ENCODE data around the gene FAM229B. TPM values are rescaled to one million over a fixed set of nuclear protein-coding genes. Genes with fewer than 3 reads are reported as not detected.
"Not testable (repeated sequence)": the region's sequence is repeated elsewhere in the genome, so short reads cannot be mapped to it uniquely, and the experiment has no call there.

Gene FAM229B
- total RNA-seq, 2 donors from 2014 or later: 0.49 to 3.3 TPM

GRCh38 chr6:112058243-112059032, 29.0 kb upstream of the FAM229B start:
- intact Hi-C loops (cut with DNase I, micrococcal nuclease): no loop called here
- ATAC-seq (no peak), DNase-seq (no peak)

GRCh38 chr6:112061605-112062004, 25.8 kb upstream of the FAM229B start:
- ATAC-seq (no peak), DNase-seq (no peak)
- intact Hi-C loops (cut with DNase I, micrococcal nuclease): no loop called here

DNA sequence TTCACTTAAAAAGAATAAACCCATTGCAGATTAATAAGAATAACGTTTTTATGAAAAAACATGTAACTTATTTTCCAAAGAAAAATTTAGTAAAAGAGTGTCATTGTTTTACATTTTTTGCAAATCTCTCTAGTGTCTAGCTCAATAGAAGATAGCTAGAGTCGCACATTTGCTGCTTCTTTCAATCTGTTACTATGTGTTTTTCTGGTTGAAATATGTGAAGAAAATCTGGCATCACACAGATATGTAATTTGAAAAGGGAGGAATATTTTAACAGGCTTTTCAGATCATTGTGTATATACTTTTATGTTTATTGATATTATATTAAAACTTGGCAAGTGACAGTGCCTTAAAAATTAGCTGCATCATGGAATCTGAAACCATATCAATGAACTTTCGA, 24.4 kb upstream of the FAM229B start:
- DNase-seq (no peak), ATAC-seq (no peak)
- intact Hi-C loops (cut with DNase I, micrococcal nuclease): no loop called here

DNA sequence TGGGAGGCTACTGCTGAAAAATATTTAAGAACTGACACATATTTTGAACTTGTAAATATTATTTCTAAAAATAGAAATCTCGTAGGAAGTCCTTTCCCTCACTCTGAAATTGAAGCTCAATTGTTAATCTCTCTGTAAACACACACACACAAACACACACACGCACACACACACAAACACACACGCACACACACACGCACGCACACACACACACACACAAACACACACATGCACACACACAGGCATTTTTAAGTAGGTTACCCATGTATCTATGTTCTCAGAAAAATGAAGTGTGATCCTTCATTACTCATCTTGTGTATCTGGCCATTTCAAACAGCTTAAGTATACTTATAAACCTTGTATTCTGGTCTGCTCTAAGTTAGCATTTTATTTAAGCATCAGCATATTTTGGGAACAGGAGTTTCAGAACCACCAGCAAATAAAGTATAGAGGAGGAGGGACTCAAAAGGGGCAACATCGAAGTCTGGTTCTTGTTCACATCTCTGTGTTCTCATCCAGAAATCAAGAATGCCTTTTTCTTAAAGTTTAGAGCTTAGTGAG, 21.9 kb upstream of the FAM229B start:
- no peak for DNase-seq
- intact Hi-C loops (cut with DNase I, micrococcal nuclease): no loop called here
- ATAC-seq: no peak

GRCh38 chr6:112066606-112067005, 20.8 kb upstream of the FAM229B start:
- intact Hi-C loops (cut with DNase I, micrococcal nuclease): no loop called here
- ATAC-seq (no peak), DNase-seq (no peak)

- ATAC-seq (no peak), DNase-seq (no peak)
- intact Hi-C loops (cut with DNase I, micrococcal nuclease): no loop called here
Observed at GRCh38 chr6:112081569-112081968, 5.8 kb upstream of the FAM229B start.

DNA sequence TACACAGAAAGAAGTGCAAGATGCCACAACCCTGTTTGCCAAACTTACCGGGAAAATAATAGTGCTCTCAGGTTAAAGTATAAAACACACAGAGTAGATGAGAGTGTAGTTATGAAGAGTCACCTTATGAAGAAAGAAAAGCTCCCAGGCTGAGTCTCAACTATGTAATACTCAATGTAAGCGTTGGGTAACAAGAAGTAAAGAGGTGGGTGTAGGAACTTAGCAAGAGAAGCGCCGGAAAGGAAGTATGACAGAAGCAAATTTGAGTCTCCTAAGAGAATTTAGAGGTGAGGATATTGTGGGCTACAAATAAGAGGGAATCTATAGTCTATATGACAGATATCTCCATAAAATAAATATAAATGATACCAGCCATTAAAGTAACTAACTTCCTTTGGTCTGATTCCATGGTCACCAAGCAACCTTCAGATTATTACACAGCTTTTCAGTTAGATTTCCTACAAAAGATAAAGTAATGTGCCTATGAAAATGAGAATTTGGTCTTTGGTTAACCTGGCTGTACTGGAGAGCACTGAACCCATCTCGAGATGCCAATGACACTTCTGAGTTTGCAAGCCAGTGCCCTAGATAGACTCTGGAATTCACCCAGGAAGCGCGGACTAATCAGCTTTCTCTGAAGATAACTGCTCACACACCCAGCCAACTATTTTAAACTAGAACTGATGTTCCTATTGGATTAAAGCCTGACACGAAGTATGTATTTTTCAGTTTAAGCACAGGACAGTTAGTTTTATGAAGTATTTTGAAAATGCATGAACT, 1.9 kb upstream of the FAM229B start:
- ATAC-seq (no peak), DNase-seq (no peak)
- intact Hi-C loops (cut with DNase I, micrococcal nuclease): no loop called here

GRCh38 chr6:112086744-112087135, 651 bp upstream of the FAM229B start:
- ATAC-seq (peak; percentile 63), DNase-seq (no peak)
- intact Hi-C loops (cut with DNase I, micrococcal nuclease): no loop called here

DNA sequence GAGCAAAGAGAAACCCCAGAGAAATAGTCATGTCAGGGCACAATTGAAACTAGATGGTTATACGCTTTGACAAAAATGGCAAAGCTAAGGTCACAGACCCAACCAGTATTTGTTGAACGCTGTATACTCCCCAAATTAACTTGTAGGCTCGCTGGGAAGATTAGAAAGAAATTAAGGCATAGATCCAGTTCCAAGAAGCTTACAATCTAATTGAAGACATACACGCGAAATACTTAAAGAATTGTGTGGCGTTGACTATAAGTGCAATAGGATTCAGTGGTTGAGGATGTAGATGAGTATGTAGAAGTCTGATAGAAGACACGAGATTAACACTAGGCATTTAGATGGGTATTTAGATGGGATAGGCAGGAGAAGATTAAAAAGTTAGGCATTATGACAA, 525 bp downstream of the FAM229B start:
- intact Hi-C loops (cut with DNase I, micrococcal nuclease): no loop called here
- ATAC-seq: no peak
- no peak for DNase-seq

GRCh38 chr6:112096901-112097300, 9.5 kb downstream of the FAM229B start:
- intact Hi-C loops (cut with DNase I, micrococcal nuclease): no loop called here
- DNase-seq: no peak

DNA sequence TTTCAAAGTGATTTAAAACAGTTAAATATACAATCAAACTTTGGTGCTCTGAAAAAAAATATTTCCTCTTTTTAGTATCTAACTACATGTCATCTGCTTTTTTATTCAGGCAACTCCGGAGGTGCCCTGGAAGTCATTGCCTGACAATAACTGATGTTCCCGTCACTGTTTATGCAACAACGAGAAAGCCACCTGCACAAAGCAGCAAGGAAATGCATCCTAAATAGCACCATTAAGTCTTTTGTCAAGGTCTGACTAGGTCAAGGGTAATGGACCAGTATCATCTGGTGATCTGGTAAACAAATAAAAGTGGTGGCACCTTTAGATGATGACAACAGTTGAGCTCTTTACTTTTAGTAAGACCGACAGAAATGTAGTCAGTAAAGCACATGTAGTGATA, 13.2 kb downstream of the FAM229B start:
- DNase-seq: no peak
- intact Hi-C loops (cut with DNase I, micrococcal nuclease): no loop called here
- no peak for ATAC-seq

More at GRCh38 chr6:112096901-112097300, 9.5 kb downstream of the FAM229B start:
- ATAC-seq: no peak

DNA sequence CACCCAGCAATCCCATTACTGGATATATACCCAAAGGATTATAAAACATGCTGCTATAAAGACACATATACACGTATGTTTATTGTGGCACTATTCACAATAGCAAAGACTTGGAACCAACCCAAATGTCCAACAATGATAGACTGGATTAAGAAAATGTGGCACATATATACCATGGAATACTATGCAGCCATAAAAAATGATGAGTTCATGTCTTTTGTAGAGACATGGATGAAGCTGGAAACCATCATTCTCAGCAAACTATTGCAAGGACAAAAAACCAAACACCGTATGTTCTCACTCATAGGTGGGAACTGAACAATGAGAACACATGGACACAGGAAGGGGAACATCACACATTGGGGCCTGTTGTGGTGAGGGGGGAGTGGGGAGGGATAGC, 18.6 kb downstream of the FAM229B start:
- DNase-seq; intact Hi-C loops (cut with DNase I, micrococcal nuclease); ATAC-seq: not testable (repeated sequence)

GRCh38 chr6:112106562-112106961, 19.2 kb downstream of the FAM229B start:
- no peak for DNase-seq
- intact Hi-C loops (cut with DNase I, micrococcal nuclease): no loop called here

DNA sequence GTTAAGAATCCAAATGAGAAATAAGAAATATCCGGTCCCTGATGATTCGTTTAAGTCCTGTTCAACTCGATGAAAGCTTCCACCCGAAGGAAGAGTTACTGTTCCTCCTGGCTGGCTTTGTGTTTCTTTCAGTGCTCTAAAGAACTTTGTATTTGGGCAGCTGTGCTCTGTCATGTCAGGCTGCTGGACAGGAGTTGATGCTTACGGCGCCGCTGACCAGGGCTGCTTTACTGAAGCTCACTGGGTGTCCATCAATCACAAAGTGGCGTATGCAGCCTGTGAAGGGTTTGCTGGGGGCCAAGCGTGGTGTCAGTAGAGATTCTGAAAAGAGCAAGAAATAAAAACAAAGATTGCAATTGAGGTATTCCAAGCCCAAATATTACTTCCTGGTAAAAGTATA, 21.9 kb downstream of the FAM229B start:
- intact Hi-C loops (cut with DNase I, micrococcal nuclease): no loop called here
- no peak for DNase-seq
- ATAC-seq: no peak

More at GRCh38 chr6:112106562-112106961, 19.2 kb downstream of the FAM229B start:
- no peak for ATAC-seq

DNA sequence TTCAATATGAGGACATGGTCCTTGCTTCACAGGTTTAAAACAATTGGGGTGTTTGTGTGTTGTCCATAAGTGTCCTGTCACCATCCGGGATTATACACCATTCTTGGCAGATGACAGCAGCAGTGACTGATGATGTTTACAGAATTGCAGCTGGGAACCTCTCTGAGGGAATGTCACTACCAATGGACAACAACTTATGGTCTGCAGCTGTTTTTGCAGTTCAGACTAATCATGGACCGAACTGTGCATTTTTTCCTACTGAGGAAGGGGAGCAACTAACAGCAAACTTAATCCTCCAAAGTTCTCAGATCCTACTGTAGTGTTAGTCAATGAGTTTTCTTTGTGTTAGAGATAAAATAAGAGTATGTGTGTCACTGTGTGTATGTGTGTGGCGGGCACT, 26.0 kb downstream of the FAM229B start:
- no peak for DNase-seq

GRCh38 chr6:112113918-112114317, 26.5 kb downstream of the FAM229B start:
- DNase-seq (no peak), ATAC-seq (no peak)
- intact Hi-C loops (cut with DNase I, micrococcal nuclease): no loop called here

More for the DNA sequence above, 26.0 kb downstream of the FAM229B start:
- no peak for ATAC-seq
- intact Hi-C loops (cut with DNase I, micrococcal nuclease): no loop called here

GRCh38 chr6:112114577-112115223, 27.3 kb downstream of the FAM229B start:
- intact Hi-C loops (cut with DNase I, micrococcal nuclease): no loop called here
- DNase-seq: no peak
- ATAC-seq: no peak

GRCh38 chr6:112116221-112116620, 28.8 kb downstream of the FAM229B start:
- ATAC-seq: no peak

DNA sequence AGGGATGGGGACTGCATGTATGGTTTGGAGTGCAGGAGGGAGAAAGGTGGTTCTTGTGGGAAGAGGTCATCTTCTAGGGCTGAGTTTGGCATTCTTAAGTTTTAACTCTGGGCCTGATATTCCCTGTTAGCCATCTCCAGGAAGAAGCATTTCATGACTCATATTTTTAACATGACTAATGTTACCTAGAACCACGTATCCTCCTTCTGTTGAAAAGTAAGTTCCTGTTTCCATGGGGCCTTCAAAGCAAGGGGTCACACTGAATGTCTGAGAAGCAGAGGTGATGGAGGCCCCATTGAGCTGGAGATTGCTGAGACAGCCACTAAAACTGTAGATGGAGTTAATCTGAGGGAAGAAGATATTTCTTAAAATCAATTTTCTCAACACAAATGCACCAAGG, 30.2 kb downstream of the FAM229B start:
- no peak for DNase-seq
- no peak for ATAC-seq
- intact Hi-C loops (cut with DNase I, micrococcal nuclease): no loop called here

More at GRCh38 chr6:112116221-112116620, 28.8 kb downstream of the FAM229B start:
- DNase-seq: no peak
- intact Hi-C loops (cut with DNase I, micrococcal nuclease): no loop called here

Measured in left colon (tissue), 2 donors.